GM18873 (cell line): ENCODE data around the gene TRABD.
"Not testable (repeated sequence)": the region's sequence is repeated elsewhere in the genome, so short reads cannot be mapped to it uniquely, and the experiment has no call there.

ENCODE experiments used
- ATAC-seq: cut with Tn5 transposase; IDR thresholded peaks from one replicate; pipeline ENCODE4 v1.9.1; 2021; ENCODE audit warnings: mild to moderate bottlenecking, moderate library complexity, moderate number of reproducible peaks; ENCODE audit not compliant: unreplicated experiment, low FRiP score

TRABD gene

DNA sequence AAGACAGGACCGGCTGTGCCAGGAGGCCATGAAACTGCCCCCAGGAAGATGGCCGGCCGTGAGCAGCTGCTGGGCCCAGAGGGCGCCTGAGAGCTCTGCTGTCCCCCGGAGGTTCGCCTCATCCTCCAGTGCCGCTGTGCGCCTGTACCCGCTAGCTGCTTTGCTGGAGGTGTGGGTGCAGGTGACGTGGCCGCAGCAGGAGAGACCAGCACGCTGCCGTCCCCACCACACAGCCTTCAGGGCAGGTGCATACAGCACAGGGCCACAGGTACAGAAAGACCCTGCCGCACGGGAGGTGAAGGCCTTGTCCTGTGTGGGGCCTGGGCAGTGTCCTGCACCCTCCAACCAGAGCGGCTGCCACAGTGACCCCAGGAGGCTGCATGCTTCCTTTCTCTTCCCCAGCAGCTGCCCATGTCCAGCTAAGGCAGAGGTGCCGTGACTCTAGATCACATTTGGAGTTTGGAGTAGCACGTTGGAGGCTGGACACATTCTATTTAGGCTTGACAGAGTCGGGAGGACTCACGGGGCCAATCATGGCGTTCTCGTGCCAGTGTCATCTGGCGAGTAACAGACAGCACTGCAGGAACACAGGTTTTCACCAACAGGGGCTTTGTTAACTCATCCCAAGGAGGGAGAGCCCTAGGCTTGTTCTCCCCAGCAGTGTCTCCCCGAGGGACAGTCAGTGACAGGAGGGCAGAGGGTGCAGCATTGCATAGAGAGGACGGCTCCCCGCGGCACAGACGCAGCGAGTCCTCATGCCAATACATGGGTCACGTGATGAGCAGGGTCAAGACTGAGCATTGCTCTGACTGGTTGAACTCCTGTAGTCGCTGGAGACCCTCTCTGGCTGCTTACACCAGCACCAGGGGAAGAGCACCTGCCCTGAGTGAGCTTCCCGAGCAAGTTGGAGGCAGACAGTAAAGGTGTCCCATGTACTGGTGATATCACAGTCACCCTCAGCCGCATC lies 33.9 kb upstream of the TRABD start:
- no peak for ATAC-seq

DNA sequence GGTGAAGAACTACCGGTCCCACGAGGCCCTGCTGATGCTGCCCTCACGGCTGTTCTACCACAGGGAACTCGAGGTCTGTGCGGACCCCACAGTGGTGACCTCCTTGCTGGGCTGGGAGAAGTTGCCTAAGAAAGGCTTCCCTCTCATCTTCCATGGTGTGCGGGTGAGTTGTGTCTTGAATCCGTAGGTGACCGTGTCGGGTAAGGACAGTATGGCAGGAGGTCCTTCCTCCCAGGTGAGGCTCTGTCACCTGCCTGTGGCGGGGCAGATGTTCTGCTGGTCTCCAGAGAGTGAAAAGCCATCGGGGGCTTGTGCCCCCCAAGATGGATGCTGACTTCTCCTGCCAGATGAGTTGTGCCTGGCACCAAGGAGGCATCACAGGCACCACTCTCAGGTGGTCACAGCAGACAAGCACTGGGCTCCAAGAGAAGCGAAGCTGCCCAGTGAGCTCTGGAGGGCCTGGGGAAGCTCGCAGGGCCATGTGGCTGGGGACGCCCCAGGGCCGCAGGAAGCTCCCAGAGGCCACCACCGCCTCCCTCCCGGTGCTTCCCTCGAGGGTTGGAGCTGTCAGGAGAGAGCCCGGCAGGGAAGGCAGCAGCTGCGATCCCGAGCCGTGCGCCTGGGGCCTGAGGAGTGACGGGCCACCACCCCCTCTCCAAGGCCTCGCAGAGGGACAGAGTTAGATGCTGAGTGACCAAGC lies 32.5 kb upstream of the TRABD start:
- no peak for ATAC-seq

DNA sequence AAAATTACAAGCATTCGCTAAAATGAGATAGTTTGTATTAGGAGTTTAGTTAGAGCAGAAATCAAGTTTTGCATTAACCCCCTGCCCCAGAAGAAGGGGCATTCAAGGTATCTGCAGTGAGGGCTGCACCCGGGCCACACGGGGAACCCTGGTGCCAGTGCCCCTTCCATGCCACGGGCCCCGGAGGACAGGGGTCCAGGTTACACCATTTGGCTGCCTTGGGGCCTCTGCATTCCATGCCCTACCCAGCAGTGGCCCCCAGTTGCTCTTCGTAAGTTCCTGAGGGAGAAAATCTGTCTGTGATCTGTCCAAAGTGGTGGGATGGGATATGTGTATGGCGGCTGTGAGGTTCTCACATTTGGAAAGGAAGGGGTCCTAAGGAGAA lies 32.0 kb upstream of the TRABD start:
- no peak for ATAC-seq

DNA sequence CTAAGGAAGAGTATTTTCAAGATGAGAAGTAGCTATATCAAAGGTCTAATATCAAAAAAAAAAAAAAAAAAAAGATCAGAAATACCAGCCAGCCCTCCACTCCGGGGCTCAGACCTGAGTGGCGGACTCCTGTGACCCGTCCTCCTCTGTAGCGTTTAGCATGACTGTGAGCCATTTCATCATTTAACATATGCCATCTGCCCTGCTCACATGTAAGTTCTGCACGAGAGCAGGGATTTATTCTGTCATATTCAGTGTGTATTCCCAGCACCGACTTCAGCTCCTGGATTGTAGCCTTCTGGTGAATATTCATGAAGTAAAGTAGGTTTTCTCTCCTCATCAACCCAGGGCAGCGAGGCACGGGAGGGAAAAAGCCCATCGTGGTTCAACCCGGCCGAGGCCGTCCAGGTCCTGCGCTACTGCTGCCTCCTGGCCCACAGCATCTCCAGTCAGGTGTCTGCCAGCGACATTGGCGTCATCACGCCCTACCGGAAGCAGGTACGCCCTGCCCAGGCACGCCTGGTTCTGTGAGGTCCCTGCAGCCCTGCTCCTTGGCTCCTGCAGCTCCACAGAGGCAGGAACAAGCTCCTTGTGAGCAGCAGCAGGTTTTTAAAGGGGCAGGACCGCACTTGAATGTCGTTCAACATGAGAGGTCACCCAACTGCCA lies 27.9 kb upstream of the TRABD start:
- ATAC-seq = no peak

DNA sequence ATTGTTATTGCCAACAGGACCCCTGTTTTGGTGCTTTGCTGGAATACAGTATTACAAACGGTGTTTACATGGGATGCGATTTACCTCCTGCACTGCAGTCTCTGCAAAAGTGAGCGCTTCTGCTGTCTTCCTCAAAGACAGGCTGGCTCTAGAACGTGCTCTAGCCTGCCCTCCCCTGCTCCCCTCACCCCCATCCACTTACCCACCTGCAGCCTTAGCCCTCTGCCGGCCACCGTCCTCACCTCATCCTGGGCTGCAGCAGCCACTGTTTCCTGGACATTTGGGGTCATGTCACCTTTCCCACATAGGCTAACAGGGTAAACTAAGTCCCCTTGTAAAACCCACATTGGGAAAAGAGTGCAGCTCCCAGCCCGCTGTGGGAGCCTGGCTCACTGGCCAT lies 24.8 kb upstream of the TRABD start:
- ATAC-seq = no peak

DNA sequence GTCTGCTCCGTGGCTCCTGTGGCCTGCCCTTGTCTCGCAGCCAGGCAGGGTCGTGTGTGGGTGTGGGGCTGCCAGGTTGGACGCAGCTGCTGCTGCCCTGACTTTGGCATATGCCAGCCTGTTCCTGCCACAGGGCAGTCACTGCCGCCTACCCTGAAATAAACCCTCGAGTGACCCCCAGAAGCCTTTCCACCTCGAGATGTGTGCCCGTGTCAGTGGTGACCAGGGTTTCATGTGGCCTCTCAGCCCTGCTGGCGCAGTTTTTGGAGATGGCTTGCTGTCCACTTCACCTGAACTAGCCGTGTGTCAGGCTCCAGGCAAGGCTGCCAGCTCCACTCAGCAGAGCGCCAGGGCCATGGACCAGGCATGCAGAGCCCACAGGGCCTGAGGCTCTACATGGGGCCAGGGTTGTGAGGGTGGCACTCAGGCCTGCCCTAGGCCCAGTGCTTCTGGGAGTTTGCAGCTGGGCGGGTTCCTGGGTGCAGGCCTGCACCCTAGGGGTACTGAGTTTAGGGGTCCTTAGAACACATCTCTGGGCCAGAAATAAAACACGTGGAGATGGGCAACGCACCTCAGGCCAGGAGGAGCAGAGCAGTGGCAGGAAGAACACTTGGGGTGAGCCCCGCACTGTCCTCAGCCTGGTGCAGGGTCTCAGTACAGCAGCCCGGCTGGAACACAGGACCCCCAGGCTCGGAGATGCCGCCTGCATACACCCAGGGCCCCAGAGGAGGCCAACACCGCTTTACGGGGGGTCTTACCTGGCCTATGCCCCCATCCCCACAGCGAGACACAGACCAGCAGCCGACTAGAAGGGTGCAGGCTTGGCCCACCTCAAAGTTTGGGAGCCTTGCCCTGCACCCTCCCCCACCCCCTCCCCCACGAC lies 24.0 kb upstream of the TRABD start:
- ATAC-seq = no peak

DNA sequence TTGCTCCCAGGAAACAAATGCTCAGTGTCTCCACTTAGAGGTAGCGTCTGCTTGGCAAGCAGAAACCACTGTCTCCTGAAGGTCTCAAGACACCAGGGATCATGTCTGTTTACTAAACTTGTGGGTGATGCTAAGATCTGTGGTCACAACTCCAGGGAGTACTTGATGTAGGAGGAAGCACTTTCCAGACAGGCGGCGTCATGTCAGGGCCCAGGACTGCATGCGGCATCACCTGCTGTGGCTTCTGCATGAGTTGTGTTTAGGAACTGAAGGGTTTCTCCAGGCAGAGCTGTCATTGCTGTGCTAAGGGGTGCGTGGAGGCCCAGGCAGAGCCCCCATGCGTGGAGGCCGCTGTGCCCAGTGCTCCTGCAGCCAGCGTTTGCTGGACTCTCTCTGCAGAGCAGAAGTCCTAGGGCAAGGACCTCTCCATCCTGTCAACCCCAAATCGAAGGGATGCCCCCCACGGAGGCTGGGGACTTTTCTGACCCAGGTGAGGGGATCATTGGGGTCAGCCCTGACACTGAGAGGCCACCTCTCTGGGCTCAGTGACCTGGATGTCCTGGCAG lies 23.2 kb upstream of the TRABD start:
- no peak for ATAC-seq

DNA sequence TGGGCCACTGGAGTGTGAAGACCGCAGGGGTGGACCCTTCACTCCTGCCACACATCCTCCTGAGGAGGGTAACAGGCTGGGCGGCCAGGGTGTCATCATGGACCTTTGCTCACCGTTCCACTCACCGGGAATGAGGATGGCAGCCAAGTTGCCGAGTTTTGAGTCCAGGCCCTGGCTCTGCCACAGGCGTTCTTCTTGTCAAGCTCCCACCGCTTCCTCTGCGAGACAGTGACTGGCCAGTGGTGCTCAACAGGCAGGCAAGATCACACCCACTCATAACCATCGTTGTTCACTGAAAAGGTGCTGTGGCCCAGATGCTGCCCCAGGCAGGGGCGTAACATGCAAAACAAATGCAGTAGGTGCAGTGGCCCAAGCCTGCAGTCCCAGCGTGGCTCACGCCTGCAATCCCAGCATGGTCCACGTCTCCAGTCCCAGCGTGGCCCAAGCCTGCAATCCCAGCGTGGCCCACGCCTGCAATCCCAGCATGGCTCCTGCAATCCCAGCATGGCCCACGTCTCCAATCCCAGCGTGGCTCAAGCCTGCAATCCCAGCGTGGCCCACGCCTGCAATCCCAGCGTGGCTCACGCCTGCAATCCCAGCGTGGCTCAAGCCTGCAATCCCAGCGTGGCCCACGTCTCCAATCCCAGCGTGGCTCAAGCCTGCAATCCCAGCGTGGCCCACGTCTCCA lies 20.1 kb upstream of the TRABD start:
- no peak for ATAC-seq

DNA sequence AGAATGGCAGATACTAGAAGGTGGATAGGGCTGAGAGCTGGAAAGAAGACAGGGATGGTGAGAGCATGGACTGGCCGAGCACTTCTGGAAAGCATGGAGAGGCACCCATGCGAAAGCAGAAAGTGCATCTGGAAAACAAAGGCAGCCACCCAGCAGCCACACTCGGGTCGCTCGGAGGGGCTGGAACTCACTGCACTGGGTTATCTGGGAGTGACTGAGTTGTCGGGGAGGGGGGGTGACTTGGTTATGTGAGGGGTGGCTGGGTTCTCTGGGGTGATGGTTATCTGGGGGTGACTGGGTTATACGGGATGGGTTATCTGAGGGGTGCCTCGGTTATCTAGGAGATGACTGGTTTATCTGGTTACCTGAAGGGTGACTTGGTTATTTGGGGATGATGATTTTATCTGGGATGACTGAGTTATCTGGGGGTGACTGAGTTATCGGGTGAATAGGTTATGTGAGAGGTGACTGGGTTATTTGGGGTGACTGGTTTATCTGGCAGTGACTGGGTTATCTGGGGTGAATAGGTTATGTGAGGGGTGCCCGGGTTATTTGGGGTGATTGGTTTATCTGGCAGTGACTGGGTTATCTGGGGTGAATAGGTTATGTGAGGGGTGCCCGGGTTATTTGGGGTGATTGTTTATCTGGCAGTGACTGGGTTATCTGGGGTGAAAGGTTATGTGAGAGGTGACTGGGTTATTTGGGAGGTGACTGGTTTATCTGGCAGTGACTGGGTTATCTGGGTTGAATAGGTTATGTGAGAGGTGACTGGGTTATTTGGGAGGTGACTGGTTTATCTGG lies 17.8 kb upstream of the TRABD start:
- ATAC-seq = no peak

DNA sequence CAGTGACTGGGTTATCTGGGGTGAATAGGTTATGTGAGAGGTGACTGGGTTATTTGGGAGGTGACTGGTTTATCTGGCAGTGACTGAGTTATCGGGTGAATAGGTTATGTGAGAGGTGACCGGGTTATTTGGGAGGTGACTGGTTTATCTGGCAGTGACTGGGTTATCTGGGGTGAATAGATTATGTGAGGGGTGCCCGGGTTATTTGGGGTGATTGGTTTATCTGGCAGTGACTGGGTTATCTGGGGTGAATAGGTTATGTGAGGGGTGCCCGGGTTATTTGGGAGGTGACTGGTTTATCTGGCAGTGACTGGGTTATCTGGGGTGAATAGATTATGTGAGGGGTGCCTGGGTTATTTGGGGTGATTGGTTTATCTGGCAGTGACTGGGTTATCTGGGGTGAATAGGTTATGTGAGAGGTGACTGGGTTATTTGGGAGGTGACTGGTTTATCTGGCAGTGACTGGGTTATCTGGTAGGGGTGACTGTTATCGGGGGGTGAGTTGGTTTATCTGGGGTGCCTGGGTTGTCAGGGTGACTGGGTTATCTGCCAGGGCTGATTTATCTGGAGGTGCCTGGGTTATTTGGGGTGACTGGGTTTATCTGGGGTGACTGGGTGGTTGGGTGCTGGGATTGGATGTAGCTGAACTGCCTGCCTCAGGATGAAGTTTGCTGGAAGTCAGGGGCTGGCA lies 17.1 kb upstream of the TRABD start:
- ATAC-seq = not testable (repeated sequence)

DNA sequence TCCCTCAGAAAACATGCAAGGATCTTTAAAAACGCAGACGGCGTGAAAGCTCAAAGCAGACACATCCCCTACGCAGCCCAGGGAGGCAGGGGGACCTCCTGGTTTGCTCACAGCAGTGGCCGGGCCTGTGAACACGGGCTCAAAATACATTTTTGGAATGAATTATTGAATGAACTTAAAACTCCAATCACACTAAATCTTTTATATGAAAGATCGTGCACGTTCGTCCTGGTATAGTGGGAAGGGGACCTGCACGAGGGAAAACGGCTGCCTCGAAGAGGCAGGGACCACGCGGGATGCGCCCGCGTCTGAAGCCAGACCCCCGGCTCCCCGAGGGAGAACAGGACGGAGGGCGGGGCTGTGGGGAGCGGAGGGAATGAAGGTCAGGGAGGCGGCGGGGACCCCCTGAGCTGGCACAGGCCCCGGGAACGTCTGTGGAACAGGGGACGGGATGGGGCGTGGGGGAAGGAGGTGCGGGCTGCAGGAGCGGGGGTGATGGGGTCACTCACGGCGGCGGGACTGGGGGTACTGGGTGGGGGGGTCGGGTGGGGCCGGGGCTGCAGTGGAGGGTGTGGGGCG lies 16.4 kb upstream of the TRABD start:
- ATAC-seq = no peak

DNA sequence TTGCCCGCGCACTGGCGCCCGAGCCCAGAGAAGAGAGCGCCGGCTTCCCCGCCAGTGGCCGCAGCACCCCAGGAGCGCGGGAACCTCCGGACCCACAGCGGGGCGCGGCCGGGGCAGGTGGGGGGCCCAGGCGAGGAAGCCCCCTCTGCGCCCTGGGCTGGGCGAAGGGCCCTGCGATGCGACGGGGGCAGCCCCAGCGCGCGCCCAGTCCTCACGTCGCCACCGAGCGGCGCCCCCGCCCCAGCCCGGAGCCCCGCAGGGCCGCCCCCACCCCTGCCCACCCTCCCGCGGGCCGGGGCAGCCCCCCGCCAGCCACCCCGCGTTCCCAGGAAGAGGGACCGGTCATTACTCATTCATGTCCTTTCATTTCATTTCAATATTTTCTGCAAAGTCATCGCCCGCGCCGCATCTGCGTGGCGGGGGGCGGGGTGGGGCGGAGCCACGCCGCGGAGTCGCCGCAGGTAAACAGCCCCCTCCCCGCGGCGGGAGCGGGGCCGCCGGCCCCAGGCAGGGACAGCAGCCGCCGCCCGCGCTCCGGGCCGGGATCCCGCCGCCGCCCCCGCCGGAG lies 15.9 kb upstream of the TRABD start:
- ATAC-seq = no peak

DNA sequence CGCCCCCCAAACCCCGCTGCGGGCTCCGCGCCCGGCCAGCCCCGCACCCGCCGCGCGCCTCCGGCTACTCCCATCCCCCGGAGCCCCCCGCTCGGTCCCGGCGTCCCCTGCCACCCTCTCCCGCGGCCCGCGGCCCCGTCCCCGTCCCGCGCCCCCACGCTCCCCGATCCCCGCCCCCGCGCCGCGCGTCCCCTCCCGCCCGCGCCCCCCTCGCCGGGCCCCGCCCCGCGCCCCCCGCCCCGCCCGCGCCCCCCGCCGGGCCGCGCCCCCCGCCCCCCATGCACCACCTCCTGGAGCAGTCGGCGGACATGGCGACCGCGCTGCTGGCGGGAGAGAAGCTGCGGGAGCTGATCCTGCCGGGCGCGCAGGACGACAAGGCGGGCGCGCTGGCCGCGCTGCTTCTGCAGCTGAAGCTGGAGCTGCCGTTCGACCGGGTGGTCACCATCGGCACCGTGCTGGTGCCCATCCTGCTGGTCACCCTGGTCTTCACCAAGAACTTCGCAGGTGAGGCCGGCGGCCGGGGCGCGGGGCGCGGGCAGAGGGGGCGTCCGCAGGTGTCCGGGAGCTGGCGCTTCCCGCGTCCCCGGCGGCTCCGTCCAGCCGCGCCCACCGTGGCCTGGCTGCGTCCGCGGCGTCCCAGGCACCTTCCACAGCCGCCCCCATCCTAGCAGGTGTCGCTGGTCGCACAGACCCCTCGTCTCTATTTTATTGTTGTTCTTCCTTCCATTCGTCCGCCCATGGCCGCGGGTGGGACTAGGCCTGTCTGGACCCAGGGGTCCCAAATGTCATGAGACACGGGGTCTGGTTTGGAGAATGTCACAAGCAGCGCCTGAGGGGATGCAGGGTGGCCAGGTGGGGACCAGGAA lies 15.0 kb upstream of the TRABD start, which contains the start of gene PANX2:
Gene PANX2, plus strand, starts transcription at position 279 of the 866 bp plus-strand sequence. Its CDS starts 0 bp downstream, at position 279.
- ATAC-seq = no peak

DNA sequence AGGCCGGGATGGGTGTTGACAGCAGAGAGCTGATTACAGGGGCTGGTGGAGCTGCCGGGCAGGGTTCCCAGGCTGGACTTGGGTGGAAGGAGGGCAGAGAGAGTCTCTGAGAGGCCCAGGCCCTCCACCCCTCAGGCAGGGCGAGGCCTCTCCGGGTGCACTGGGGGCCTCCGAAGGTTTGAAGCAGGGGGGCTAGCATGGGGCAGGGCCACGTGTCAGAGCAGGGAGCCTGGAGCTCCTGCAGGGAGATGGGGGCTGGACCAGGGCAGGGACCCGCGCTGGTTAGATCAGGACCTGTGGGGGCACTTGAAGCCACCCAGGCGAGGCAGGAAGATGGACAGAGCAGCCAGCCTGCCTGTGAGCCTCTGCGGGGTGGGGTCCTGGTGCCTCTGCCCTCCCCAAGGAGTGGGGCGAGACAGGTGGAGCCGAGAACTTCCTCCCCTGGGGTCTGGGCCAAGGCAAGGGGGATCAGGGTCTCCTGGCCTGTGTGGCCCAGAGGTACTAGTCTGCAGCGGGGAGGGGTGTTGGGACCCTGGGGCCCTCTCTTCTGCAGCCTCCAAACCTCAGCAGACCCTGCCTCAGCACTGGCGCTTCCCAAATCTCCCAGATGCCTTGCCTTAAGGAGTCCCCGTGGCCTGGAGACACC lies 14.3 kb upstream of the TRABD start:
- ATAC-seq = no peak

DNA sequence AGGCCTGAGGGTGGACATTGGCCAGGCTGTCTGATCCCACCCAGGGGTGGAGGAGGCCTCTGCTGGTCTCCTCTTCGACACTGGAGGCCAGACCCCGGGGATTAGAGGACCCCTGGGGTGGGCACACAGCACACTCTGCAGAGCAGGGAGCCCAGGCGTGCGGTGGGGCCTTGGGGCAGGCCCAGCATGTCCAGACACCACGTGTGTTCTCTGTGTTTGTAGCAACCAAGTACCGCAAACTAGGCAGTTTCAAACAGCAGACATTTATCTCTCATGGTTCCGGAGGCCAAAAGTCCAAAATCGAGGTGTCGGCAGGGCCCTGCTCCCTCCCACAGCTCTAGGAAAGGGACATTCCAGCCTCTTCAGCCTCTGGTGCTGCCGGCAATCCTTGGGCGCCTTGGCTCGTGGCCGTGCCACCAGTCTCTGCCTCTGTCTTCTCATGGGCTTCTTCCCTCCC lies 13.7 kb upstream of the TRABD start:
- ATAC-seq = no peak
